ENCODE data around the gene PRKAR1B.

Gene PRKAR1B

DNA sequence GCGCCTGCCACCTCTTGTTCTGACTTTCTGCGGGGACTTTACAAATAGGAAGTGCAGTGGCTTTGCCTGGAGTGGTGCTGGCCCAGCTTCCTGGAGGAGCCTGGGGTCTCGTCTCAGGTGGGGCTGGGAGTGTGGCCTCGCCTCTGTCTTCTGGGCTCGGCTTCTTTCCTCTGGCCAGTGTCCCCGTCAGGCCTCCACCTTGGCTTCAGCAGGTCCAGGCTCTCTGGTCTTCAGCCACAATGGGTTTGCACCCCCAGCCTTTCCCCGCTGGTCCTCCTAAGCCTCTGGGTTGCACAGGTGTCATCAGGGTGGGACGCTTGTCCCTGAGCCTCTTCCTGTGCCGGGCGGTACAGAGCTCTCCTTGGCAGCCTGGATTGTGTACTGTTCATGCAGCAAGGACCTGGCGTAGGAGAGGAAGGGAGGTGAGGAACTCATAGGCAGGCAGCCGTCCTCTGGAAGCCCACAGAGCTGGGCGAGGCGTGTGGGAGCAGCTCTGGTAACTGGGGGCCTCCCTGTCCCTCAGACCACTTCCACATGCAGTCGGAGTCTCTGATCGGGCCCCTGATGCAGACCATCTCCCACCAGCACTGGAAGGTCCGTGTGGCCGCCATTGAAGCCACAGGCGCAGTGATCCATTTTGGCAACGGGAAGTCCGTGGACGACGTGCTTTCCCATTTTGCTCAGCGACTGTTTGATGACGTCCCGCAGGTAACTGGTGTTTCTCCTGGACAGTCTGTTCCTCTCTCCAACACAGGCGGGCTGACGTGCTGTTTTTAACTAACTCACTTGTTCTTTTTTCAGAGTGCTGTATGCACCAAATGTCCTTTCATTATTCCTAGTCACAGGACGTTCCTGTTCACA is 2.3 kb upstream of the PRKAR1B start:
- Mint-ChIP-seq H3K4me3 (peak overlapping the region in 1 of 2 donors; percentile 86), H3K27ac (peak overlapping the region in 1 of 2 donors; percentile 44), H3K9me3 (no peaks in the 10 kb centered on the region), H3K27me3 (no peaks in the 10 kb centered on the region), H3K36me3 (ENCODE audit: insufficient read depth) (no peaks in the 10 kb centered on the region), H3K4me1 (ENCODE audit: low read depth in 2 of 2) (peaks cover 15 to 20% of the 10 kb centered on the region in 2 donors)
- no peak for ATAC-seq (replicated peaks)
- DNase-seq: no peak

DNA sequence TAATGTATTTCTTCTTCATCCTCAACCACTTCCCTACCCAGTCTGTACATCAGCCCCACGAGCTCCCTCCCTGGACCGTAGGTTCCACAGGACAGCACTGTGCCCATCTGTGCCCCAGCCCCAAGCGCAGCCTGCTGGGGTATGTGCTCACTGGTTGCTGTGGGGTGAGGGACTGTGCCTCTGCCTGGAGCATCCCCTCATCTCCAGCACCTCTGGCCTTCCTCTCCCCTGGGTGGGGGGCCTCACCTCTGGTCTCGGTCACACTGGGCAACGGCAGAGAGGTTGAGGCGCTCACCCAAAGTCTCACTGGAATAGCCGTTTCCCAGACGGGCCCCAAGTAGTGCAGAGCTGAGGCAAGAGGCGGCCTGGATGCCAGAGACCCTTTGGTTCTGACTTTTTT is 1.5 kb upstream of the PRKAR1B start:
- Mint-ChIP-seq H3K4me3 (peak overlapping the region; percentile 84 to 86), H3K9me3 (no peaks in the 10 kb centered on the region), H3K4me1 (ENCODE audit: low read depth in 2 of 2) (peaks cover 15 to 20% of the 10 kb centered on the region in 2 donors), H3K27me3 (no peaks in the 10 kb centered on the region), H3K27ac (peak overlapping the region; percentile 24 to 44), H3K36me3 (ENCODE audit: insufficient read depth) (no peaks in the 10 kb centered on the region)
- no peak for DNase-seq
- ATAC-seq (replicated peaks): no peak

- ATAC-seq (replicated peaks) (no peak), DNase-seq (no peak)
- no peaks in the 10 kb centered on the region for H3K27me3 Mint-ChIP-seq
- peaks cover 15 to 20% of the 10 kb centered on the region in 2 donors for H3K4me1 Mint-ChIP-seq (ENCODE audit: low read depth in 2 of 2)
- peak overlapping the region; percentile 84 to 86 for H3K4me3 Mint-ChIP-seq
- H3K27ac Mint-ChIP-seq: peak overlapping the region; percentile 24 to 38
- H3K9me3 Mint-ChIP-seq: no peaks in the 10 kb centered on the region
- H3K36me3 Mint-ChIP-seq (ENCODE audit: insufficient read depth): no peaks in the 10 kb centered on the region
These were observed 852 bp upstream of the PRKAR1B start for GRCh38 chr7:727806-728460.

- peak; percentile 48 for ATAC-seq (replicated peaks)
These were observed 302 bp downstream of the PRKAR1B start for GRCh38 chr7:726854-727103.

GRCh38 chr7:726084-726853 is 812 bp downstream of the PRKAR1B start, which contains the start of gene DNAAF5:
Gene DNAAF5, plus strand, starts transcription at chr7:726699. Its CDS starts 22 bp downstream, at chr7:726721.
- peak within 1 kb of the TSS; percentile 84 to 86 for H3K4me3 Mint-ChIP-seq
- DNase-seq: peak; percentile 80 to 82 (median 82)
- no peaks in the 10 kb centered on the region for H3K27me3 Mint-ChIP-seq
- H3K9me3 Mint-ChIP-seq: peaks cover 0 to 3% of the 10 kb centered on the region in 2 donors
- peak; percentile 95 for ATAC-seq (replicated peaks)
- peaks cover 15 to 16% of the 10 kb centered on the region in 2 donors for H3K4me1 Mint-ChIP-seq (ENCODE audit: low read depth in 2 of 2)
- peak within 1 kb of the TSS; percentile 24 to 31 for H3K27ac Mint-ChIP-seq
- no peaks in the 10 kb centered on the region for H3K36me3 Mint-ChIP-seq (ENCODE audit: insufficient read depth)

More at GRCh38 chr7:726854-727103, 302 bp downstream of the PRKAR1B start:
- Mint-ChIP-seq H3K27ac (no peak overlapping the region), H3K4me3 (peak overlapping the region; percentile 63 to 64), H3K27me3 (no peaks in the 10 kb centered on the region), H3K36me3 (ENCODE audit: insufficient read depth) (no peaks in the 10 kb centered on the region), H3K9me3 (peaks cover 0 to 1% of the 10 kb centered on the region in 2 donors), H3K4me1 (ENCODE audit: low read depth in 2 of 2) (peaks cover 15 to 16% of the 10 kb centered on the region in 2 donors)
- no peak for DNase-seq

GRCh38 chr7:725223-726005 is 1.7 kb downstream of the PRKAR1B start:
- H3K36me3 Mint-ChIP-seq (ENCODE audit: insufficient read depth): no peaks in the 10 kb centered on the region
- H3K4me1 Mint-ChIP-seq (ENCODE audit: low read depth in 2 of 2): peaks cover 15 to 16% of the 10 kb centered on the region in 2 donors
- DNase-seq (no peak), ATAC-seq (replicated peaks) (no peak)
- H3K9me3 Mint-ChIP-seq: peaks cover 0 to 3% of the 10 kb centered on the region in 2 donors
- no peak overlapping the region for H3K27ac Mint-ChIP-seq
- H3K27me3 Mint-ChIP-seq: no peaks in the 10 kb centered on the region
- peak overlapping the region; percentile 63 to 64 for H3K4me3 Mint-ChIP-seq

DNA sequence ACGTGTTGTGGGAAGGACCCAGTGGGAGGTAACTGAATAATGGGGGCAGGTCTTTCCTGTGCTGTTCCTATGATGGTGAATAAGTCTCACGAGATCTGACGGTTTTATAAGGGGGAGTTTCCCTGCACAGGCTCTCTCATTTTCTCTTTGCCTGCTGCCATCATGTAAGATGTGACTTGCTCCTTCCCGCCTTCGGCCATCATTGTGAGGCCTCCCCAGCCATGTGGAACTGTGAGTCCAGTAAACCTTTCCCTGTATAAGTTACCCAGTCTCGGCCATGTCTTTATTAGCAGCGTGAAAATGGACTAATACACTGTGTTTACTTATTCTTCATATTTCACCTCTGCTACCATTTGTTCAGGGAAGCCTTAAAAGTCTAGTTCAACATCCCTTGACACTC is 2.8 kb downstream of the PRKAR1B start:
- no peaks in the 10 kb centered on the region for H3K36me3 Mint-ChIP-seq (ENCODE audit: insufficient read depth)
- no peak overlapping the region for H3K4me3 Mint-ChIP-seq
- peaks cover 15 to 16% of the 10 kb centered on the region in 2 donors for H3K4me1 Mint-ChIP-seq (ENCODE audit: low read depth in 2 of 2)
- peaks cover 0 to 3% of the 10 kb centered on the region in 2 donors for H3K9me3 Mint-ChIP-seq
- no peak for DNase-seq
- H3K27ac Mint-ChIP-seq: no peak overlapping the region
- ATAC-seq (replicated peaks): no peak
- no peaks in the 10 kb centered on the region for H3K27me3 Mint-ChIP-seq

DNA sequence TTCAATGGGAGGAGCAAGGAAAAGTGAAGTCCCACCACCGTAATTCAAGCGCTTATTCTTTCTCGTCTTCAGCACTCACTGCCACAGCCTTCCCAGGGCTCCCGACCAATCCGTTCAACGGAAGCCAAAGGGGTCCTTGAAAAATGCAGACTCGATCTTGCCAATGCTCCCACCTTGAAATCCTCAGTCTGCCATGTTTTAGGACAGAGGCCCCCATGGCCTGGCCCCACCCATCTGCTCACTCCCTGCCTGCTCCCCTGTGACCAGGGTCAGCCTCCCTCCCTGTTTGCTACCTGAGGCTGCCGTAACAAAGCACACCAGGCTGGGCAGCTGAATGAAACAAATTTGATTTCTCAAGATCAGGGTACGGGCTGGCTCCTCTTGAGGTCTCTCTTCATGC is 3.5 kb downstream of the PRKAR1B start:
- no peaks in the 10 kb centered on the region for H3K36me3 Mint-ChIP-seq (ENCODE audit: insufficient read depth)
- ATAC-seq (replicated peaks): no peak
- peaks cover 0 to 3% of the 10 kb centered on the region in 2 donors for H3K9me3 Mint-ChIP-seq
- peaks cover 14 to 16% of the 10 kb centered on the region in 2 donors for H3K4me1 Mint-ChIP-seq (ENCODE audit: low read depth in 2 of 2)
- H3K27ac Mint-ChIP-seq: no peak overlapping the region
- no peak overlapping the region for H3K4me3 Mint-ChIP-seq
- no peak for DNase-seq
- no peaks in the 10 kb centered on the region for H3K27me3 Mint-ChIP-seq

- Mint-ChIP-seq H3K27me3 (no peaks in the 10 kb centered on the region), H3K4me3 (no peak overlapping the region), H3K36me3 (ENCODE audit: insufficient read depth) (no peaks in the 10 kb centered on the region), H3K9me3 (peaks cover 0 to 3% of the 10 kb centered on the region in 2 donors), H3K27ac (no peak overlapping the region), H3K4me1 (ENCODE audit: low read depth in 2 of 2) (peaks cover 6 to 7% of the 10 kb centered on the region in 2 donors)
- no peak for DNase-seq
- no peak for ATAC-seq (replicated peaks)
These were observed 5.3 kb downstream of the PRKAR1B start for GRCh38 chr7:721619-722248.

- Mint-ChIP-seq H3K4me3 (no peak overlapping the region), H3K27ac (no peak overlapping the region)
These were observed 10.4 kb downstream of the PRKAR1B start for GRCh38 chr7:716636-717035.

GRCh38 chr7:716222-716621 is 10.9 kb downstream of the PRKAR1B start:
- no peak overlapping the region for H3K4me3 Mint-ChIP-seq
- DNase-seq: no peak
- H3K27ac Mint-ChIP-seq: no peak overlapping the region
- H3K36me3 Mint-ChIP-seq (ENCODE audit: insufficient read depth): peaks cover 2% of the 10 kb centered on the region
- ATAC-seq (replicated peaks): no peak
- H3K4me1 Mint-ChIP-seq (ENCODE audit: low read depth in 2 of 2): peaks cover 9 to 10% of the 10 kb centered on the region in 2 donors
- H3K9me3 Mint-ChIP-seq: no peaks in the 10 kb centered on the region
- peaks cover 18 to 22% of the 10 kb centered on the region in 2 donors for H3K27me3 Mint-ChIP-seq

More at GRCh38 chr7:716636-717035, 10.4 kb downstream of the PRKAR1B start:
- no peak for ATAC-seq (replicated peaks)
- H3K4me1 Mint-ChIP-seq (ENCODE audit: low read depth in 2 of 2): peaks cover 7 to 10% of the 10 kb centered on the region in 2 donors
- DNase-seq: no peak
- peaks cover 0 to under 1% of the 10 kb centered on the region in 2 donors for H3K9me3 Mint-ChIP-seq
- peaks cover 2% of the 10 kb centered on the region for H3K36me3 Mint-ChIP-seq (ENCODE audit: insufficient read depth)
- H3K27me3 Mint-ChIP-seq: peaks cover 18 to 22% of the 10 kb centered on the region in 2 donors

DNA sequence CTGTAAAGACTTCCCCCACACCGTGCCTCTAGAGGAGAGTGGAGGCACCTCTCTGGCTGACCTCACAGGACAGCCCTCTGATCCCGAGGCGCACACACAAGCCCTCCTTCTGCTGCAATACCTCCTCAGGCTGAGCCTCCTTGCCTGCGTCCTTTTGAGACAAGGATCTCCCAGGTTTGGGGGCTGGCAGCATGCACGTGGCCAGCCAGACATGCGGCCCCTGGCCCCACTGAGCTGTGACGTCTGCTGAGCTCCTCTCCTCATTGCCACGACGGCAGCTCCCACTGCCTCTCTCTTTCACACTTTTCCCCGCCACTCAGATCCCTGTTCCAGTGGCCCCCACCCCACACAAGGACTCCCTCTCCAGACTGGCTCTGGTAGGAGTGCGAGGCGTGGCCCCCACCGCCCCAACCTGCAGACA is 12.8 kb downstream of the PRKAR1B start:
- ATAC-seq (replicated peaks): no peak
- H3K4me1 Mint-ChIP-seq (ENCODE audit: low read depth in 2 of 2): peaks cover 9 to 10% of the 10 kb centered on the region in 2 donors
- no peaks in the 10 kb centered on the region for H3K9me3 Mint-ChIP-seq
- H3K36me3 Mint-ChIP-seq (ENCODE audit: insufficient read depth): peaks cover 2% of the 10 kb centered on the region
- no peak for DNase-seq
- peak overlapping the region in 1 of 2 donors; percentile 19 for H3K27ac Mint-ChIP-seq
- peaks cover 18 to 22% of the 10 kb centered on the region in 2 donors for H3K27me3 Mint-ChIP-seq
- peak overlapping the region in 1 of 2 donors; percentile 19 for H3K4me3 Mint-ChIP-seq

Measured in effector memory CD8-positive, alpha-beta T cell (primary cell).